Measurements from ENCODE around the gene DAPK1.

DAPK1 gene

GRCh38 chr9:87613265-87614111 lies 115.8 kb downstream of the DAPK1 start:
- Histone ChIP-seq H3K27me3 (ENCODE audit: insufficient read depth, low read depth, severe bottlenecking) (no peaks in the 10 kb centered on the region), H3K4me3 (ENCODE audit: low read depth, low read length) (no peak overlapping the region), H3K27ac (no peak overlapping the region), H3K9me3 (ENCODE audit: severe bottlenecking) (no peaks in the 10 kb centered on the region), H3K36me3 (peaks cover 42% of the 10 kb centered on the region)
- DNase-seq = no peak
- no peak for TF ChIP-seq CTCF (IDR thresholded peaks at IDR 0.05; ENCODE audit: low read depth, low read length)

GRCh38 chr9:87614397-87614796 lies 116.7 kb downstream of the DAPK1 start:
- TF ChIP-seq CTCF (IDR thresholded peaks at IDR 0.05; ENCODE audit: low read depth, low read length) = no peak
- Histone ChIP-seq H3K27me3 (ENCODE audit: insufficient read depth, low read depth, severe bottlenecking) (no peaks in the 10 kb centered on the region), H3K27ac (no peak overlapping the region), H3K36me3 (peaks cover 44% of the 10 kb centered on the region), H3K9me3 (ENCODE audit: severe bottlenecking) (no peaks in the 10 kb centered on the region), H3K4me3 (ENCODE audit: low read depth, low read length) (no peak overlapping the region)
- no peak for DNase-seq

- H3K27ac ChIP-seq = no peak overlapping the region
- peaks cover 45% of the 10 kb centered on the region for H3K36me3 ChIP-seq
- no peak for TF ChIP-seq CTCF (IDR thresholded peaks at IDR 0.05; ENCODE audit: low read depth, low read length)
- no peaks in the 10 kb centered on the region for H3K9me3 ChIP-seq (ENCODE audit: severe bottlenecking)
- no peaks in the 10 kb centered on the region for H3K27me3 ChIP-seq (ENCODE audit: insufficient read depth, low read depth, severe bottlenecking)
- DNase-seq = no peak
- no peak overlapping the region for H3K4me3 ChIP-seq (ENCODE audit: low read depth, low read length)
Observed at GRCh38 chr9:87615136-87615535, 117.5 kb downstream of the DAPK1 start.

GRCh38 chr9:87615547-87616148 lies 118.0 kb downstream of the DAPK1 start:
- Histone ChIP-seq H3K36me3 (peaks cover 45% of the 10 kb centered on the region), H3K27ac (no peak overlapping the region)
- TF ChIP-seq CTCF (IDR thresholded peaks at IDR 0.05; ENCODE audit: low read depth, low read length) = no peak

GRCh38 chr9:87618226-87618625 lies 120.6 kb downstream of the DAPK1 start:
- Histone ChIP-seq H3K27ac (no peak overlapping the region), H3K27me3 (ENCODE audit: insufficient read depth, low read depth, severe bottlenecking) (no peaks in the 10 kb centered on the region), H3K4me3 (ENCODE audit: low read depth, low read length) (no peak overlapping the region), H3K36me3 (peaks cover 30% of the 10 kb centered on the region), H3K9me3 (ENCODE audit: severe bottlenecking) (no peaks in the 10 kb centered on the region)
- DNase-seq = no peak
- TF ChIP-seq CTCF (IDR thresholded peaks at IDR 0.05; ENCODE audit: low read depth, low read length) = no peak

More at GRCh38 chr9:87615547-87616148, 118.0 kb downstream of the DAPK1 start:
- no peaks in the 10 kb centered on the region for H3K9me3 ChIP-seq (ENCODE audit: severe bottlenecking)
- no peak for DNase-seq
- no peaks in the 10 kb centered on the region for H3K27me3 ChIP-seq (ENCODE audit: insufficient read depth, low read depth, severe bottlenecking)
- H3K4me3 ChIP-seq (ENCODE audit: low read depth, low read length) = no peak overlapping the region
